ENCODE measurements around the gene MYH11.

DNA sequence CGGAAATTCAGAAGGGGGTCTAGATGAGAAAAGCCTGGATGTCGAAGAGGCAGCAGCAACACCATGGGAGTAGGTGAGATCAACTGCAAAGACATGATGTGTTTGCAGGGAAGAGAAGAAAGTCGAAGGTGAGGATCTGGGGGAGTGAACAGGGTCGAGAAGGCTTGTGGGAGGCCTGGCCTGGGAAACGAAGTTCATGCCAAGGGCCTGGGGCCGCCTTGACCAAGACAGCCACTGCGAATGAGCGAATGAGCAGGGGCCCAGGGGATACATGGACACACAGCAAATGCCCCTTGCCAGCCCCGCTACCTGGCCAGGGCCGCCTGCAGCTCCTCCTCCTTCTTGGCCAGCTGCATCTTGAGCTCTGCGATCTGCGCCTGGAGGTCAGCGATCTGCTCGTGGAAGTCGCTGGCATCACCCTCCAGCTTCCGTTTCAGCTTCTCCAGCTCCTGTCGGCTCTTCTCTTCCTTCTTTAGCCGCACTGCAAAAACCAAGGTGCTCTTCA is 119.6 kb downstream of the MYH11 start:
- TF ChIP-seq EZH2 (IDR thresholded peaks at IDR 0.05; ENCODE audit: borderline replicate concordance, low read length), result no peak
- TF ChIP-seq, protein P1, sequence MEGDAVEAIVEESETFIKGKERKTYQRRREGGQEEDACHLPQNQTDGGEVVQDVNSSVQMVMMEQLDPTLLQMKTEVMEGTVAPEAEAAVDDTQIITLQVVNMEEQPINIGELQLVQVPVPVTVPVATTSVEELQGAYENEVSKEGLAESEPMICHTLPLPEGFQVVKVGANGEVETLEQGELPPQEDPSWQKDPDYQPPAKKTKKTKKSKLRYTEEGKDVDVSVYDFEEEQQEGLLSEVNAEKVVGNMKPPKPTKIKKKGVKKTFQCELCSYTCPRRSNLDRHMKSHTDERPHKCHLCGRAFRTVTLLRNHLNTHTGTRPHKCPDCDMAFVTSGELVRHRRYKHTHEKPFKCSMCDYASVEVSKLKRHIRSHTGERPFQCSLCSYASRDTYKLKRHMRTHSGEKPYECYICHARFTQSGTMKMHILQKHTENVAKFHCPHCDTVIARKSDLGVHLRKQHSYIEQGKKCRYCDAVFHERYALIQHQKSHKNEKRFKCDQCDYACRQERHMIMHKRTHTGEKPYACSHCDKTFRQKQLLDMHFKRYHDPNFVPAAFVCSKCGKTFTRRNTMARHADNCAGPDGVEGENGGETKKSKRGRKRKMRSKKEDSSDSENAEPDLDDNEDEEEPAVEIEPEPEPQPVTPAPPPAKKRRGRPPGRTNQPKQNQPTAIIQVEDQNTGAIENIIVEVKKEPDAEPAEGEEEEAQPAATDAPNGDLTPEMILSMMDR (conservative IDR thresholded peaks at IDR 0.05 in 1 of 2, IDR thresholded peaks at IDR 0.05 in 1 of 2; ENCODE audit: extremely low read depth in 1 of 2, insufficient read depth in 1 of 2, low read depth in 1 of 2, low read length in 2 of 2), result no peak

Measured in mammary epithelial cell (primary cell).